H1 (cell line): ENCODE data around the gene TMEM39B. TPM values are rescaled to one million over a fixed set of nuclear protein-coding genes. Genes with fewer than 3 reads are reported as not detected.

Experiments used
- CTCF ChIA-PET: fragments of 300-600 bp; sonication (Branson Sonifier 250); formaldehyde crosslinking; loops from one replicate; lab custom pipeline; 2021; ENCODE audit not compliant: partially characterized antibody; lab: Charles Lee
- POLR2A ChIA-PET: fragments of 300-600 bp; sonication (Branson Sonifier 250); formaldehyde crosslinking; loops from one replicate; lab custom pipeline; 2021; ENCODE audit warnings: inconsistent platforms; ENCODE audit not compliant: partially characterized antibody; lab: Charles Lee
- DNase-seq, 2 experiments: peaks; one replicate each; pipeline versions ENCODE4 v3.0.0 to v3.0.0-alpha.2; 2010 to 2022; ENCODE audit warnings: low spot score in 2 of 2, low read depth in 1 of 2, mixed read lengths in 1 of 2
- FAIRE-seq: peaks from 2 replicates; lab custom pipeline; 2011; peaks lifted over from hg19 to GRCh38; lab: Jason Lieb, UNC
- H2AFZ ChIP-seq: 2 replicates; pipeline ENCODE4 v1.8.1; 2012; ENCODE audit warnings: low read length, inconsistent platforms
- H2AK5ac ChIP-seq: 2 replicates; pipeline ENCODE4 v1.6.1; 2013; ENCODE audit warnings: low read depth, low read length
- H2BK120ac ChIP-seq: replicated peaks from 2 replicates; pipeline ENCODE3; 2013; ENCODE audit warnings: low read depth, low read length, inconsistent platforms
- H2BK12ac ChIP-seq: 2 replicates; pipeline ENCODE4 v1.6.1; 2013; ENCODE audit warnings: low read depth, low read length
- H2BK15ac ChIP-seq: 2 replicates; pipeline ENCODE4 v1.6.1; 2013; ENCODE audit warnings: low read length
- H2BK20ac ChIP-seq: 2 replicates; pipeline ENCODE4 v1.6.1; 2013; ENCODE audit warnings: low read length
- H2BK5ac ChIP-seq: 2 replicates; pipeline ENCODE4 v1.6.1; 2013; ENCODE audit warnings: low read depth, low read length
- H3K14ac ChIP-seq: 2 replicates; pipeline ENCODE4 v1.6.1; 2013; ENCODE audit warnings: inconsistent platforms; ENCODE audit not compliant: insufficient read length
- H3K18ac ChIP-seq: 2 replicates; pipeline ENCODE4 v1.6.1; 2013; ENCODE audit warnings: low read length; ENCODE audit errors: extremely low read depth
- H3K23ac ChIP-seq: 2 replicates; pipeline ENCODE4 v1.6.1; 2013; ENCODE audit warnings: inconsistent platforms; ENCODE audit not compliant: insufficient read length
- H3K23me2 ChIP-seq: 2 replicates; pipeline ENCODE4 v1.6.1; 2013; ENCODE audit warnings: low read depth, low read length
- H3K27ac ChIP-seq: 2 replicates; pipeline ENCODE4 v1.6.1; 2011; ENCODE audit warnings: low read depth, low read length, inconsistent platforms
- H3K27me3 ChIP-seq, 4 experiments: replicated peaks in 1 of 4; 1 replicate in 1 of 4; 2 replicates in 3 of 4; pipeline versions ENCODE4 v1.6.1 to v1.8.1; 2011 to 2013; ENCODE audit warnings: low read length in 3 of 4, mild to moderate bottlenecking in 3 of 4, inconsistent platforms in 2 of 4, mixed read lengths in 2 of 4, moderate library complexity in 1 of 4; ENCODE audit not compliant: control insufficient read depth in 3 of 4, insufficient read depth in 3 of 4; ENCODE audit errors: extremely low read depth in 1 of 4
- H3K36me3 ChIP-seq, 4 experiments: 2 replicates each; pipeline versions ENCODE4 v1.6.1 to v1.8.1; 2011 to 2013; ENCODE audit warnings: mild to moderate bottlenecking in 4 of 4, low read length in 3 of 4, moderate library complexity in 2 of 4, control low read depth in 1 of 4, inconsistent platforms in 1 of 4; ENCODE audit not compliant: insufficient read depth in 4 of 4, control insufficient read depth in 2 of 4
- H3K4ac ChIP-seq: replicated peaks from 2 replicates; pipeline ENCODE3; 2013; ENCODE audit warnings: low read length, low read depth, mixed read lengths, inconsistent platforms; ENCODE audit not compliant: insufficient read length
- H3K4me1 ChIP-seq, 4 experiments: replicated peaks in 1 of 4; 1 replicate in 1 of 4; 2 replicates in 3 of 4; pipeline versions ENCODE4 v1.6.1 to v1.8.1; 2011 to 2013; ENCODE audit warnings: low read length in 3 of 4, inconsistent platforms in 2 of 4, mixed read lengths in 1 of 4; ENCODE audit not compliant: insufficient read depth in 4 of 4, control insufficient read depth in 3 of 4
- H3K4me2 ChIP-seq, 2 experiments: 2 replicates each; pipeline versions ENCODE4 v1.6.1 to v1.8.1; 2011 to 2013; ENCODE audit warnings: low read depth in 2 of 2, low read length in 2 of 2, control low read depth in 1 of 2, inconsistent platforms in 1 of 2, mild to moderate bottlenecking in 1 of 2; ENCODE audit not compliant: insufficient read depth in 1 of 2
- H3K4me3 ChIP-seq, 4 experiments: fragments of 200-600, 300-600 bp in 1 of 4; sonication (generic), shearing (Covaris generic), sonication (Bioruptor Twin) in 1 of 4; 2 replicates each; pipeline versions ENCODE4 v1.5.1 to v1.8.1; 2011 to 2016; ENCODE audit warnings: low read length in 4 of 4, low read depth in 3 of 4, control low read depth in 2 of 4, inconsistent platforms in 2 of 4, mild to moderate bottlenecking in 2 of 4, mixed read lengths in 1 of 4, moderate library complexity in 1 of 4; ENCODE audit not compliant: insufficient read depth in 2 of 4; ENCODE audit errors: extremely low read depth in 1 of 4
- H3K56ac ChIP-seq: replicated peaks from 2 replicates; pipeline ENCODE3; 2013; ENCODE audit warnings: low read depth, mild to moderate bottlenecking, mixed read lengths, low read length, inconsistent platforms; ENCODE audit not compliant: insufficient read length
- H3K79me1 ChIP-seq: 2 replicates; pipeline ENCODE4 v1.6.1; 2013; ENCODE audit warnings: low read depth, low read length, control low read depth
- H3K79me2 ChIP-seq, 2 experiments: 2 replicates each; pipeline versions ENCODE4 v1.6.1 to v1.8.1; 2012 to 2013; ENCODE audit warnings: low read length in 2 of 2, mild to moderate bottlenecking in 2 of 2, inconsistent platforms in 1 of 2; ENCODE audit not compliant: insufficient read depth in 2 of 2, control insufficient read depth in 1 of 2
- H3K9ac ChIP-seq, 4 experiments: replicated peaks in 1 of 4; 1 replicate in 1 of 4; 2 replicates in 3 of 4; pipeline versions ENCODE4 v1.6.1 to v1.8.1; 2011 to 2013; ENCODE audit warnings: low read depth in 3 of 4, low read length in 3 of 4, control low read depth in 2 of 4, mild to moderate bottlenecking in 2 of 4, moderate library complexity in 2 of 4, inconsistent platforms in 1 of 4; ENCODE audit errors: extremely low read depth in 1 of 4
- H3K9me3 ChIP-seq, 2 experiments: 2 replicates each; pipeline versions ENCODE4 v1.6.1 to v1.8.1; 2012 to 2013; ENCODE audit warnings: mild to moderate bottlenecking in 2 of 2, moderate library complexity in 2 of 2, control low read depth in 1 of 2, inconsistent platforms in 1 of 2, low read depth in 1 of 2, low read length in 1 of 2, mixed read lengths in 1 of 2; ENCODE audit not compliant: insufficient read depth in 2 of 2
- H4K20me1 ChIP-seq, 2 experiments: replicated peaks in 1 of 2; 2 replicates each; pipeline versions ENCODE3 to v1.8.1; 2011 to 2013; ENCODE audit warnings: inconsistent platforms in 2 of 2, low read length in 2 of 2, mild to moderate bottlenecking in 1 of 2; ENCODE audit not compliant: insufficient read depth in 2 of 2, control insufficient read depth in 1 of 2
- H4K5ac ChIP-seq: 2 replicates; pipeline ENCODE4 v1.6.1; 2013; ENCODE audit warnings: low read length, low read depth, mixed read lengths, inconsistent platforms; ENCODE audit not compliant: insufficient read length
- H4K8ac ChIP-seq: 2 replicates; pipeline ENCODE4 v1.8.0; 2013; ENCODE audit warnings: mild to moderate bottlenecking, moderate library complexity, low read length, inconsistent platforms; ENCODE audit not compliant: insufficient read depth; ENCODE audit errors: extremely low read depth
- H4K91ac ChIP-seq: replicated peaks from 2 replicates; pipeline ENCODE3; 2013; ENCODE audit warnings: low read length, mixed read lengths, inconsistent platforms; ENCODE audit not compliant: insufficient read length
- JUN ChIP-seq: IDR thresholded peaks from 2 replicates; pipeline ENCODE4 v1.6.1; 2011; ENCODE audit warnings: low read depth, mild to moderate bottlenecking, improper control_type of control experiment, low read length
- NANOG ChIP-seq: IDR thresholded peaks from 2 replicates; pipeline ENCODE4 v1.6.1; 2011; ENCODE audit warnings: low read length, low read depth, mild to moderate bottlenecking, inconsistent platforms; ENCODE audit not compliant: insufficient read depth, poor library complexity, severe bottlenecking
- POLR2AphosphoS5 ChIP-seq: IDR thresholded peaks from 2 replicates; pipeline ENCODE4 v1.6.1; 2011; ENCODE audit warnings: low read depth, low read length
- POU5F1 ChIP-seq: IDR thresholded peaks from 2 replicates; pipeline ENCODE4 v1.6.1; 2011; ENCODE audit warnings: low read depth, mild to moderate bottlenecking, low read length, moderate library complexity
- SP1 ChIP-seq: IDR thresholded peaks from 2 replicates; pipeline ENCODE4 v1.6.1; 2011; ENCODE audit warnings: low read depth, low read length
- TCF12 ChIP-seq: IDR thresholded peaks from 2 replicates; pipeline ENCODE4 v1.6.1; 2011; ENCODE audit warnings: low read depth, mild to moderate bottlenecking, low read length
- polyA plus RNA-seq, 7 experiments: library from polyadenylated mRNA; depleted of rRNA in 3 of 7; stranded (reverse) in 5 of 7; unstranded in 2 of 7; fragments of >200 nt in 5 of 7; fragments of 200-250 nt in 2 of 7; gene quantifications; 1 replicate in 5 of 7; 2 replicates in 1 of 7; 4 replicates in 1 of 7; pipeline versions ENCODE4 v1.2.1 to v1.2.3, GENCODE V29; 2011 to 2013; ENCODE audit warnings: missing spikeins in 2 of 7, mixed read lengths in 2 of 7
- total RNA-seq: library from RNA; stranded (reverse); fragmentation: NEBNext Ultra II Directional; extraction: Animal tissue kit (Norgen Biotek cat#: 25700); gene quantifications from 2 replicates; pipeline ENCODE4 v1.2.1, GENCODE V29; 2021

Gene TMEM39B
- total and polyA plus RNA-seq, 2 of the 8 experiments (the other 6 are each of a cell fraction or from before 2014, with no cell fraction given) = 25.3 to 32.7 TPM

DNA sequence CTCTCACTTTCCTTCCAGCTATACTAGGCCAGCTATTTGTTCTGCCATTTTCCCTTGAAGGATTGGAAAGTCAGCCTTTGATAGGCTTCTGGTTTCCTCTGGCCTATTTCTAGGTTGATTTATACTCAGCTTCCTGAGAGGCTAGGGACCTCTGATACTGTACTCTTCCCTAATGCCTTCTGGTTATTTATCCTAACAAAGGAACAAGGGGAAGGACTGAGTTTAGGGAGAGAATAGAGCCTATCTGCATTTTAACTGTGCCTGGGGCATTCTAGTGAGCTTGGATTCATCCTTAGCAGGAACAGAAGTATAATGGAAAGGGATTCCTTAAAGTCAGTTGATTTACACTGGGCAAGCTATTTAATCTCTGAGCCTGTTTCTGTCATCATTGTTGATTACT, 11.8 kb upstream of the TMEM39B start:
- peaks cover 8 to 10% of the 10 kb centered on the region in 2 experiments for H4K20me1 ChIP-seq
- no peak overlapping the region for H3K27ac ChIP-seq
- H3K9ac ChIP-seq = no peak overlapping the region
- H3K27me3 ChIP-seq = no peaks in the 10 kb centered on the region
- H2BK120ac ChIP-seq = no peak overlapping the region
- no peaks in the 10 kb centered on the region for H3K23me2 ChIP-seq
- FAIRE-seq (peak; percentile 62), DNase-seq (no peak)
- no peaks in the 10 kb centered on the region for H3K79me1 ChIP-seq
- H2AK5ac ChIP-seq = no peak overlapping the region
- H3K23ac ChIP-seq = no peak overlapping the region
- H4K8ac ChIP-seq = no peak overlapping the region
- H3K79me2 ChIP-seq = no peaks in the 10 kb centered on the region
- H3K56ac ChIP-seq = no peak overlapping the region
- no peak overlapping the region for H4K91ac ChIP-seq
- H3K4me3 ChIP-seq = peak overlapping the region in 1 of 4 experiments; percentile 21; a peak in 2 of 8 replicates
- H3K14ac ChIP-seq = no peak overlapping the region
- no peaks in the 10 kb centered on the region for H3K9me3 ChIP-seq
- no peak overlapping the region for H2BK5ac ChIP-seq
- peaks cover 10 to 49% (median 24%) of the 10 kb centered on the region in 4 experiments; a peak in 7 of 8 replicates for H3K36me3 ChIP-seq
- no peak overlapping the region for H2AFZ ChIP-seq
- H3K4me2 ChIP-seq = peak overlapping the region in 1 of 2 experiments; percentile 16; a peak in 1 of 4 replicates
- H3K4ac ChIP-seq = no peak overlapping the region
- TF ChIP-seq POU5F1 (0 out of 2 replicates have a peak, but pooled peaks have one; percentile 8), JUN (no peak), POLR2AphosphoS5 (0 out of 2 replicates have a peak, but pooled peaks have one; percentile 41), NANOG (no peak), SP1 (peak; percentile 62; the same call in 1 of the 2 replicates), TCF12 (0 out of 2 replicates have a peak, but pooled peaks have one; percentile 19)
- no peak overlapping the region for H4K5ac ChIP-seq
- ChIA-PET CTCF (interaction anchor here (0.6 to 3.0 kb wide), 6 partner anchors 12 to 180 kb away, joined by 3 to 22 read pairs (median 3); partner anchors contain the start of gene TMEM39B), POLR2A (interaction anchor here (0.7 to 4.9 kb wide), 7 partner anchors 9 to 117 kb away, joined by 3 to 64 read pairs (median 3); partner anchors contain the start of genes KHDRBS1 and TMEM39B)
- no peak overlapping the region for H3K18ac ChIP-seq
- peaks cover 3 to 21% (median 11%) of the 10 kb centered on the region in 4 experiments for H3K4me1 ChIP-seq
- H2BK12ac ChIP-seq = no peak overlapping the region
- H2BK20ac ChIP-seq = no peak overlapping the region
- H2BK15ac ChIP-seq = no peak overlapping the region
